ENCODE results near the gene RGL4.

DNA sequence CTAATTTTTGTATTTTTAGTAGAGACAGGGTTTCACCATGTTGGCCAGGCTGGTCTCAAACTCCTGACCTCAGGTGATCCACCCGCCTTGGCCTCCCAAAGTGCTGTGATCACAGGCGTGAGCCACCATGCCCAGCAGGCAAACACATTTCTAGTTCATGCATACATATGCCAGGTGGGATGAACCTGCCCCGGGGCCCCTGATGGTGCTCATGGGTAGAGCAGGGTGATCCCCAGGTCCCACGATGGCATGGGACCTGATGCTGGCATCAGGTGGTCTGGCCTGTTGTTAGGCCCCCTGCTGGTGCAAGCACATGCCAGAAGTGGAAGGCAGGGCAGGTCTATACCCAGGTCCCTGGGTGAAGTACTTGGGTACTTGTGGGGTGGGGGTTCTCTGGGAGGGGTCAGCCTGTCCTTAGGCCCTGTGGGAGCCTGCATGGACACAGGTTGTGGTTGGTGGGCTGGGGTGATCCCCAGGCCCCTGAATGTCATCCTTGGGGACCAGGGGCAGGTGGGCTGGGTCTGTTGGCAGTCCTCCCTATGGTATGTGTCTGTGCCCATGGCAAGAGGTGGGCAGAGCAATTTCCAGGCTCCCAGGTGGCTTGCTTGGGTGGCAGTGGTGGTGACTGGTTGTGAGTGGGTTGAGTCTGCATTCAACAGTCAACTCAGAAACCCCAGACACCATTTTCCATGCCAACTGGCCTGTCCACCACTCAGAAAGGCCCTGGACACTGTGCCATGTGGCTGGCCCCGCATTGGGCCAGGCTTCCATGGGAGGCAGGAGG, 9.6 kb upstream of the RGL4 start:
- TF ChIP-seq, protein P1, sequence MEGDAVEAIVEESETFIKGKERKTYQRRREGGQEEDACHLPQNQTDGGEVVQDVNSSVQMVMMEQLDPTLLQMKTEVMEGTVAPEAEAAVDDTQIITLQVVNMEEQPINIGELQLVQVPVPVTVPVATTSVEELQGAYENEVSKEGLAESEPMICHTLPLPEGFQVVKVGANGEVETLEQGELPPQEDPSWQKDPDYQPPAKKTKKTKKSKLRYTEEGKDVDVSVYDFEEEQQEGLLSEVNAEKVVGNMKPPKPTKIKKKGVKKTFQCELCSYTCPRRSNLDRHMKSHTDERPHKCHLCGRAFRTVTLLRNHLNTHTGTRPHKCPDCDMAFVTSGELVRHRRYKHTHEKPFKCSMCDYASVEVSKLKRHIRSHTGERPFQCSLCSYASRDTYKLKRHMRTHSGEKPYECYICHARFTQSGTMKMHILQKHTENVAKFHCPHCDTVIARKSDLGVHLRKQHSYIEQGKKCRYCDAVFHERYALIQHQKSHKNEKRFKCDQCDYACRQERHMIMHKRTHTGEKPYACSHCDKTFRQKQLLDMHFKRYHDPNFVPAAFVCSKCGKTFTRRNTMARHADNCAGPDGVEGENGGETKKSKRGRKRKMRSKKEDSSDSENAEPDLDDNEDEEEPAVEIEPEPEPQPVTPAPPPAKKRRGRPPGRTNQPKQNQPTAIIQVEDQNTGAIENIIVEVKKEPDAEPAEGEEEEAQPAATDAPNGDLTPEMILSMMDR (conservative IDR thresholded peaks at IDR 0.05; ENCODE audit: low read depth, low read length), result no peak
- no peak for TF ChIP-seq EZH2 (IDR thresholded peaks at IDR 0.05; ENCODE audit: borderline replicate concordance, low read depth, low read length, poor library complexity, severe bottlenecking)

Data from A673 (cell line).